GM18907 (cell line): ENCODE data around the gene SLC6A7.
"Not testable (repeated sequence)": the region's sequence is repeated elsewhere in the genome, so short reads cannot be mapped to it uniquely, and the experiment has no call there.

Experiments
- ATAC-seq: cut with Tn5 transposase; IDR thresholded peaks from one replicate; pipeline ENCODE4 v1.9.1; 2021; ENCODE audit warnings: mild to moderate bottlenecking, moderate library complexity; ENCODE audit not compliant: unreplicated experiment

SLC6A7 gene

GRCh38 chr5:150239794-150240122 is 49.9 kb downstream of the SLC6A7 start:
- ATAC-seq = no peak

DNA sequence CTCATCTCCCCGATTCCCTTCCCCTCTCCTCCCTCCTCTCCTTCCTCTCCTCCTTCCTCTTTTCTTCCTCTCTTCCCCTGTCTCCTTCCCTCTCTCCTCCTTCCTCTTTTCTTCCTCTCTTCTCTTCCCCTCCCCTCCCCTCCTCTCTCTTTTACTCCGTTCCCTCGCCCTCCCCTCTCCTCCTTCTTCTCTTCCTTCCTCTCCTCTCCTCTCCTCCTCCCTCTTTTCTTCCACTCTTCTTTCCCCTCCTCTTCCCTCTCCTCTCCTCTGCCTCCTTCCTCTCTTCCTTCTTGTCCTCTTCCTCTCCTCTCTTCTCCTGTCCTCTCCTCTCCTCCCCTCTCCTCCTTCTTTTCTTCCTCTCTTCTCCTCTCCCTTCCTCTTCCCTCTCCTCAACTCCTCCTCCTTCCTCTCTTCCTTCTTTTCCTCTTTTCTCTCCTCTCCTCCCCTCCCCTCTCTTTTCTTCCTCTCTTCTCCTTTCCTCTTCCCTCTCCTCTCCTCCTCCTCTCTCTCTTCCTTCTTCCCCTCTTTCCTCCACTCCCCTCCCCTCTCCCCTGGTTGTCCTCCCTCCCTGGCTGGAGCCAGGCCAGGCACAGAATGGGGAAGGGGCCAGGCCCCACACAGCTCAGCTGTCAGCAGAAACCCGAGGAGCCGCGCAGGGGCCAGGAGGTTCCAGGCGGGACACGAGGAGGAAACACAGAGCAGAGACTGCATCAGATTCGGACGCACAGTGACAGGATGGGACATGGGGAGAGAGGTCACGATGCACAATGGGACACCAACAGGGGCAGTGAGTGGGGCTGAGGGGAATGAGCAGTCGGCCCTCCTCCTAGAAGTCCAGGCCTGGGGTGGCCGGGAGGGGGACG is 51.7 kb downstream of the SLC6A7 start:
- ATAC-seq = no peak

DNA sequence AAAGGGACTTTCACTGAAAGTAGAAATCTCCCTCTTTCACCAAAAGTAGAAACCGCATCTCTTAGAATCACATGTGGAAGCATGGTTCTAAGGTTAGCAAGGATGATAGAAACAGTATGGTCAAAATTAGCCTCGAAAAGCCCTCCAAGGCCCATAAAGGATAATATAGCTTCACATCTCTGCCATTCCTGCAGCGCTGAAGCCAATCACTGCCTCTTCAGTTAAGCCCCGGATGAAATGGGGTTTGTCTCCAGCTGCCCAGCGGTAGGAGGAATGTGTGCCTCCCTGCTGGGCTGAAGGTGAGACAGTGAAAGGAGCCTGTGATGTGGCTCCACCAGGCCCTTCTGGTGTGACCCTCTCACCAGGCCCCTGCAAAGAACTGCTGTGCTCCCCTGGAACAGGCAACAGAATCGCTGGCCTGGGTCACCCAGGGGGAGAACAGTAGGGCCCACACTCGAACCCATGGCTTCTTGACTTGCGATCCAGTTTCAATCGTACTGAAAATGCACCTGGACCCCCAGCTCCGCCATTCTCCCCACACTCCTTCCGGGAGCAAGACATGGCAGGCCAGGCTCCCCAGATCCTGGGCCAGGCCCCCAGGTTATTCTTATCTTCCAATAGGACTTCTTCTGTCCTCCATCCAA is 52.5 kb downstream of the SLC6A7 start:
- ATAC-seq = no peak

DNA sequence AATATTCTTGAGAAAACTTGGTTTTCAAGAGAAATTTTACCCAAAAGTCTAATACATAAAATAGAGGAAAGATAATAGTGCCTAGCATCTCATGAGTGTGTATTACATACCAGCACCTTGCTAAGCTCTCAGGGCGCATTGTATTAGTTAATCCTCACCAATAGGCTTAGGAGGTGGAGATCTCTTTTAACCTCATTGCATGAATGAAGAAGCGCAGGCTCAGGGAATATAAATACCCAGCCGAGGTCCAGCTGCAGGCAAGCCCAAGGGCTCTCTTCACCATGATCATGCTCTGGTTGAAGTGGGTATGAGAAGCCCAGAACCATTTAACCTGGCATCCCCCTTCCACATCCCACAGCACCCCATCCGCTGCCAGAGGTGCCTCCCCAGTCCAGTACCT is 53.7 kb downstream of the SLC6A7 start:
- ATAC-seq = no peak

- no peak for ATAC-seq
Measured at GRCh38 chr5:150244209-150244608, 54.3 kb downstream of the SLC6A7 start.

DNA sequence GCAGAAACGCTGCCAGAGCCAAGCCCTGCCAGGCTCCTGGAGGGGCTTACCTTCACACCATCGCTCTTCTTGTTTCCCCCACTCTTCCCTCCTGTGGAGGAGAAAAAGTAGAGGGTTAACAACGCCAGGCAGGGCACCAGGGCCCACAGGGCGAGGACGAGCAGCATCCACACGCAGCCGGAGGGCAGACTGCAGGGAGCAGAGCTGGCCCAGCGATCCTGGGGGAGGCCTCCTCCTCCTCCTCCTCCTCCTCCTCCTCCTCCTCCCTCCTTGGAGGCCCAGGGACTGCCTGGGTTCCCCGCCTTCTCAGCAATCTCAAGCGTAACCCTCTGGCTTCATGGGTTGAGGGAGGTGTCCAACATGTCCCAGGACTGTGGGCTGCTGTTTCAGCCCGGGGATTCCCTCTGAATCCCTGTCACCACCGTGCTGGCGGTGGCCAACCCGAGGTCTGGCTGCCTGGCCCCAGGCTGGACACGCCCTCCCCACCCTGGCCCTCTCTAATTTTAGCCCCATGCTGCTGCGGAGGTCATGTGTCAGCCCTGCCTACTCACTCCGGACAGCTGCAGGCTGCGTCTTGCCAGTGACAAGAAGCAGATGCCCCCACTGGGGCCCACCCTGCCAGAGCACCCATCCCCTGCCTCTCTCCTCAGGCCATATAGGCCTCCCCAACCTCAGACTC is 55.4 kb downstream of the SLC6A7 start:
- ATAC-seq = no peak

DNA sequence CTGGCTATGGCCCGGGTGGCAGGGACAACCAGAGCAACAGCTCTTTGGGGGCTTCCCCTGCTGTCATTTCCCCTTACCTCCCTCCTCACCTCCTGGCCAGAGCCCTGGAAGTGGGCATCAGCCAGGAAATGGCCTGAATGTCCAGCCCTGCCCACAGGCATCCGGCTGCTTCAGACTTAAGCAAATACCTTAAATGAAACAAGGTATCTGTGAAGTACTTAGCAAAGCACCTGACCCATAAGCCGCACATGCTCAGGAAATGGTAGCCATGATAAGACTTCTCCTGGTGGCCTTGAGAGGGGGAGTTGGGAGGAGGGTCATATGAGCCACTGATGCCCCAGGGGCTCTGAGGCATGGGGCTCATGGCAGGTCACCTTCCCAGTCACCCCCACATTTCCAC is 55.9 kb downstream of the SLC6A7 start:
- no peak for ATAC-seq

GRCh38 chr5:150246429-150246828 is 56.6 kb downstream of the SLC6A7 start:
- ATAC-seq = no peak

DNA sequence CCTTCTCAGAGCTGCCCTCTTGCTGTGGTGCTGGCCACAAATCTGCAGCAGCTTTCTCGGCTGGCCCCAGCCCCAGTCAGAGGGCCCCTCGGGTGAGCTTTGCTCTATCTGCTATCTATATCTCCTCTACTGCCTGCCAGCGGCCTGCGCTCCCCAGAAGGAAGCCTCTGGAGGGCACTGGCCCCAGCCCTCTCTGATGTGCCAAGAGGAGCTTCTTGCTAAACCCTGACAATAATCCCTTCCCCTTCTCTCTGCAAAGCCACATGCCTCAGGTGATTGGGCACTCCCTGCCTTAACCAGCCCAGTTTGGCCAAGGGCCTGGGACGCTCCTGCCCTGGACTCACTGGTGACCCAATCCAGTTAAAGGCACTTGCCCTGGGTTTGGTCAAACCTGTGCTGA is 57.0 kb downstream of the SLC6A7 start:
- ATAC-seq = no peak

- ATAC-seq = no peak
Measured at GRCh38 chr5:150247726-150248125, 57.9 kb downstream of the SLC6A7 start.

DNA sequence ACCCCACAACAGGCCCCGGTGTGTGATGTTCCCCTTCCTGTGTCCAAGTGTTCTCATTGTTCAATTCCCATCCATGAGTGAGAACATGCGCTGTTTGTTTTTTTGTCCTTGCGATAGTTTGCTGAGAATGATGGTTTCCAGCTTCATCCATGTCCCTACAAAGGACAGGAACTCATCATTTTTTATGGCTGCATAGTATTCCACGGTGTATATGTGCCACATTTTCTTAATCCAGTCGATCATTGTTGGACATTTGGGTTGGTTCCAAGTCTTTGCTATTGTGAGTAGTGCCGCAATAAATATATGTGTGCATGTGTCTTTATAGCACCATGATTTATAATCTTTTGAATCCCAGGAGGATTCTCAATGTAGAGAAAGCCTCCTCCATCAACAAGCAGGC is 58.6 kb downstream of the SLC6A7 start:
- ATAC-seq = not testable (repeated sequence)

DNA sequence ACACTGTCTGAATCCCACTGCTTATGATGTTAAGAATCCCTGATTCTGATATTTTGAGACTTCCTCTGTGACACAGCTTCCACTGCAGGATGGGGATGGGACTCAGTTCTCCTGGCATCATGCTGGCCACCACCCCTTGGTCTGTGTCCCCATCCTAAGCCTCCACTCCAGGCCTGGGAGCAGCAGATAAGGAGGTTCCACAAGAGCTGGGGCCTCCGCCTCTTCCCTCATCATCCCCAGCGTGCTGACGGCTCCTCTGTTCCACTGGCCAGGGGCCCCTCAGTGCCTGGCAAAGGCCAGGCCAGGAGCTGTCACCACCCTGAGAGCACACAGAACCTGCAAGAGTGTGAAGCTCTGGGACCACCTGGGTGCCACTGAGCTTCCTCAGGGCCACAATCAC is 59.1 kb downstream of the SLC6A7 start:
- no peak for ATAC-seq

GRCh38 chr5:150249744-150250143 is 59.9 kb downstream of the SLC6A7 start:
- ATAC-seq = no peak

DNA sequence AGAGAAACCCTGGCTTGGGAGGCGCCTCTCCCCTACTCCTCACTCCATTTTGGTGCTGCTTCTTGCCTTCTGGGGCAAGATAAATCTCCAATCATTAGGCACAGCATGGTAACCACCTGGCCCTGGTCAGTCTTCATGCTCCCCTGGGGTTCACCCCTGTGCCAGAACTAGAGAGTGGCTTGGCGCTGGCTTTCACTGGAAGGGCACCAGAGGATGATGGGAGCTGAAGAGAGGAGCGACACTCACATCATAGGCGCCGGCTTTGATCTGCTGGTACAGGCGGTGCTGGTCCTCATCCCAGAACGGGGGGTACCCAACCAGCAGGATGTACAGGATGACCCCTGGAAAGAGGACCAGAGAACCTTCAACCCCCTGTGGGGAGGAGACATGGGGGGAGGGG is 61.6 kb downstream of the SLC6A7 start:
- ATAC-seq = no peak

GRCh38 chr5:150252489-150252888 is 62.6 kb downstream of the SLC6A7 start:
- ATAC-seq = no peak

DNA sequence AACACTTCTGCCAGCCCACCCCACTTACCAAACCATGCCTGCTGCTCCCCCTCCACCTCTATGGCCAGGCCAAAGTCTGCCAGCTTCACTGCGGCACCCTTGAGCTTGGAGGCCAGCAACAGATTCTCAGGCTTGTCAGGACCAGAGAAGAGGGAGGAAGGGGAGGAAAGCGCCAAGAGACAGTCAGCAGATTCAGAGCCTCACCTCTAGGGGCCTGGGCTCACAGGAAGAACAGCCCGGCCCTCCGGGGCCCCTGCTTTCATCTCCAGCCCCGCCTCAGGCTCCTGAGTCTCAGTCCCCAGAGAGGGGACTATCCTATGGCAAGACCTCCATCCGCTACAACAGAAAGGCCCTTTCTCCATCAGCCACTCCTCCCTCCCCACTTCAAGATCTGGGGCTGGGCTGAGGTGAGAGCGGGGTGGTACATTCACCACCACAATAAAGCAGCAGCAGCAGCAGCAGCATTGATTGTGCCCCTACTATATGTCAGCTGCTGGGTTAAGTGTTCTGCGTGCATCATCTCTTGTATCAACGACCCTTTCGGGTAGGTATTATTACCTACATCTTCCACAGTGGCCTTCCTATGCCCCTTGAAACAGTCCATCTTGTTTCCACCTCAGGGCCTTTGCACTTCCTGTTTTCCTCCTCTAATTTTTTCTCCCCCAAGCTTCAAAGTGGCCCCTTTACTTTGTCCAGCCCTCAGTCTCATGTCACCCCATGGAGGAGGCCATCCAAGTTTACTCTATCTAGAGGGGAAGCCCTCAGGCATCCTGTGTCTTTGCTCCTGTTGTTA is 63.8 kb downstream of the SLC6A7 start:
- no peak for ATAC-seq

DNA sequence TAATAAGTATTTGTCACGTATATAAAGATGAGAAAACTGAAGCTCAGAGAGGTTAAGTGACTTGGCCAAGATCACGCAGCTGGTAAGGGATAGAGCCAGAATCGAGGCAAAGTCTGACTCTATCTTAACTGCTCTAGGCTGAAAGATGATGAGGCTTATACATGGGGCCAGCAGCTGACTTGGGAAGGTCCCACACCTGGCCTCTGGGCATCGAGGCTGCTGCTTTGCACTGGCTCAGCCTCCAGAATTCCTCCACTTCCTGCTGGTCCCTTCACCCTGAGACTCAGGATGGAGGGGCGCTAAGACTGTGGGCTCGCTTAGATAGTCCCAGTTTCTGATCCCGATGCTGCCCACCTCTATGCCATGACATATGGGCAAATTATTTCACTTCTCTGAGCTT is 64.5 kb downstream of the SLC6A7 start:
- ATAC-seq = no peak

GRCh38 chr5:150254774-150255173 is 64.9 kb downstream of the SLC6A7 start:
- no peak for ATAC-seq

DNA sequence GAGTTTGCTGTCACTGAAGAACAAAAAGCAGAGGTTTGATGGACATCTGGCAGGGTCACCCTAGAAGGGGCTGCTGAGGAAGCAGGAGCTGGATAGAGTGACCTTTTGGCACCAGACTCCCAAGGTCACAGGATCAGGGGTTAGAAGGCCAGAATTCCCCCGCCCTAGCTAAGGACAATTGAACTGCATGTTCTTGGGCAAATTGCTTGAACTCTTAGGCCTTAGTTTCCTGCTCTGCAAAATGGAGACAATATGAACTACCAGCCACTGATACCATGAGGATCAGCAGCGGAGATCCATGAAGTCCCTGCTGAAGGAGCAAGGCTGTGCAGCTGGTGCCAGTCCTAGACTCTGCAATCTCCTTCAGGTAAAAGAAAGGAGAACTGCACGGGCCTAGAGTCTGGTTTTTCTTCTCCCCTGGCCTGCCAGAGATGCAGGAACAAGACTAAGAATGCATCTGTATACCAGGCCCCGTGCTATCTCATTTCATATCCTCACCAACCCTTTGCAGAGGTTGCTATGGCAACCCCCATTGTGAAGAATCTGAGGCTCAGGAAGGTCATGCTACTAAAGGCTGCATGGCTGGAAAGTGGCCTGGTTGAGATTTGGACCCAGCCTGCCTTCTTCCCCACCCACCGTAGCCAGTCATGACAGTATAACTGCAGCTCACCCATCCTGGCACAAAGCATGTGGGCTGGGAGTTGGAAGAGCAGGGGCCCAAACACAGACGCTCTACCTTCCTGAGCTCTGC is 66.0 kb downstream of the SLC6A7 start:
- ATAC-seq = no peak

DNA sequence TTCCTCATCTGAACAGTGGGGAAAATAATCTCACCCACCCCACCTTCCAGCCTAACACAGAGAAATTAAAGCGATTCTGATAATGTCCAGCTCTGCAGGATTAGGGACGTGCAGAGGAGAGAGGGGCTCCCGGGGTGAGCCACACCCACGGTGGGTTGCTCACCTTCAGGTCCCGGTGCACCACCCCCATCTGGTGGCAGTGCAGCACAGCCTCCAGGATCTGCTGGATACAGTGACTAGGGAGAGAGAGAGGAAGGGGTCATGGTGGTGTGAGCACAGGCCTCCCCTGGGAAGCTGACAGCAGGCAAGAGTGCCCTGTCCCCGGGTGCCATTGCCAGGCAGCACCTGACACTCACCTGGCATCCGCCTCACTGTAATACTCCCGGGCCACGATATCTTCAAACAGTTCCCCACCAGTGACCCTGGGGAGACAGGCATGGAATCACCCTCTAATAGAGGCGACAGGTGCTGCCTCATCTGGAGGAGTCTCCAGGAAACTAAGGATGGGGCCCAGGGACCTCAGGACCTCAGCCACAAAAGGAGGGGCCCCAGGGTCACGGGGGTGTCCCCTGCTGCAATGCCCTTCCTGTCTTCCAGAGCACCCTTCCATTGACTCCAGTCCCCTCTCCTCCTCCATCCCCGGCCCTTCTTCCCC is 66.7 kb downstream of the SLC6A7 start:
- no peak for ATAC-seq
